GM18519 (cell line): ENCODE data around the gene GOLT1A.

Experiments used
- ATAC-seq: cut with Tn5 transposase; IDR thresholded peaks from one replicate; pipeline ENCODE4 v1.9.1; 2021; ENCODE audit warnings: mild to moderate bottlenecking, moderate library complexity; ENCODE audit not compliant: unreplicated experiment, low FRiP score

The GOLT1A gene

DNA sequence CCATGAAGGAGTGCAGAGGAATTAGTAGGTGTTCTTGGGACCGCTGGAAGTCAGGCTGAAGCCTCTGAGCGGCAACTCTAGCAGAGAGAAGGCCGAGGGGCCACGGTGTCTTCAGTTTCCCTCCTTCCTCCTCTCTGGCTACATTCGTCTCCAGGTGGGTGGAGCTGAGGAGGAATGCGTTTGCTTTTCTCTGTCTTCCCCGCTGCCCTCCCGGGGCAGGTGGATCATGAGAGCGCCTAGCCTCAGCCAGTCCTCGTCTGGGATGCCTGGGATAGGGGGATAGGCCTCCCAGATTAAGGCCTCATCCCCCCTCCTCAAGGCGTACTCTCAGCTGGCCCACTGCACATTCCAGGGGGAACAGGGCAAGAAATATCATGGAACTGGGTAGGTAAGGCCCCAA lies 7.5 kb upstream of the GOLT1A start:
- no peak for ATAC-seq

DNA sequence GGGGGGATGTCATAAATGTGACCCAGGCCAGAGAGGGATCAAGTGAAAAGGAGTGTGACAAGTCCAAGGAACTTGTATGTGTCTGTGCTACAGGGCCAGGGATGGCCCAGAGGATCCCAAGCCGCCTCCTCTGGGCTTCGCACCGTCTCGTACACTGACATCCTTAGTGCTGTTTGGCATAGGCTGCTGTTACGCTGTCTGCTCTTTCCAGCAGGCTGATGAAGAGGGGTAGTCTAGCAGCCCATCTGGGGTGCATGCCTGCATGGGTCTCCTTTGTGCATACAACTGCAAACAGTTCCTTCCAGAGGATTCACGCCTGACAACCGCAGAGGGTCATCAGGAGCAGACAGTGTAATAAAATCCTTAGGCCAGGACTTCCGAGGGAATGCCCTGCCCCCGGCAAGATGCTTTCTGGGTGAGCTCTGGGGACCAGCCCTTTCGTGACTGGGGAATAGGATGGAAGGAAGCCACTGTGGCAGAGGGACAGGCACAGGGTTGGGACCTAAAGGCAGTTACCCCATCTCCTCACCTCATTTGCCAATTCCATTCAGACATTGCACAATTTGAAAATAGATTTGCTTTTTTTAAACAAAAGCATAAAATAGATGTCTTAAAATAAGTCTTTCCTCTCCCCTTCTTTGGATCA lies 6.3 kb upstream of the GOLT1A start:
- no peak for ATAC-seq

- no peak for ATAC-seq
Measured at GRCh38 chr1:204218552-204218951, 4.8 kb upstream of the GOLT1A start.

- no peak for ATAC-seq
Measured at GRCh38 chr1:204217648-204218000, 3.8 kb upstream of the GOLT1A start.

GRCh38 chr1:204216880-204217647 lies 3.3 kb upstream of the GOLT1A start:
- ATAC-seq: no peak

GRCh38 chr1:204216236-204216635 lies 2.4 kb upstream of the GOLT1A start:
- ATAC-seq: no peak

- no peak for ATAC-seq
Measured at GRCh38 chr1:204212715-204213114, 1.1 kb downstream of the GOLT1A start.

DNA sequence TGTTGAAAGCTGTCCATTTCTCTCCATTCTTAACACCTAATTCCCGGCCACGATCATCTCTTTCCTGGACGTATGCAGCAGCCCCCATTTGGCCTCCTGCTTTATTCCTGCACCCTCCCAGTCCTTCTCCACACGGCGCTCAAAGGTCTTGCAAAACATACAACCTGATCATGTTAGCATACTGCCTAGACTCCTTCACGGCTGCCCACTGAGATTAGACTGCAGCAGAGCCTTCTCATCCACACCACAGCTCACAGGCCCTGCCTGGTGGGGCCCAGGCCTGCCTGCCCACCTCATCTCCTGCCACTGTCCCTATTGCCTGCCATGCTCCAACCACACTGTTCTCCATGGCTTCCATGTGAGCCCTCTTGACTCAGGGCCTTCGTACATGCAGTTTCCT lies 2.7 kb downstream of the GOLT1A start:
- no peak for ATAC-seq

- no peak for ATAC-seq
Measured at GRCh38 chr1:204207136-204207616, 6.6 kb downstream of the GOLT1A start.

- no peak for ATAC-seq
Measured at GRCh38 chr1:204206121-204206520, 7.7 kb downstream of the GOLT1A start.

DNA sequence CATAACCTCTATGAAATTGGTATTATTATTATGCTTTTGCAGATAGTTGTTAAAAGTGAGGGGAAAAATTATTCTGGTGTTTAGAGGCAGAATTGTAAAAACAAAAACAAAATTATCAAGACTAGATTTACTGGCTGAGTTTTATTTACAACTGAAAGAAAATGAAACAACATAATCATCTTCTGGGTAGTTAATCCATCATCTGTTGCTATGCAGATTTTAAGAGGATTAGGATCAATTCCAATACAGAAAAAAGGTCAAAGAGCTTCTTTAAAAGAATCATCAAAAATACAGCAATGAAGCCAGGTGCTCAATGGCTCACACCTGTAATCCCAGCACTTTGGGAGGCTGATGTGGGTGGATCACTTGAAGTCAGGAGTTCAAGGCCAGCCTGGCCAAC lies 8.3 kb downstream of the GOLT1A start:
- no peak for ATAC-seq

- no peak for ATAC-seq
Measured at GRCh38 chr1:204204944-204205343, 8.8 kb downstream of the GOLT1A start.

- no peak for ATAC-seq
Measured at GRCh38 chr1:204203206-204203767, 10.5 kb downstream of the GOLT1A start.

DNA sequence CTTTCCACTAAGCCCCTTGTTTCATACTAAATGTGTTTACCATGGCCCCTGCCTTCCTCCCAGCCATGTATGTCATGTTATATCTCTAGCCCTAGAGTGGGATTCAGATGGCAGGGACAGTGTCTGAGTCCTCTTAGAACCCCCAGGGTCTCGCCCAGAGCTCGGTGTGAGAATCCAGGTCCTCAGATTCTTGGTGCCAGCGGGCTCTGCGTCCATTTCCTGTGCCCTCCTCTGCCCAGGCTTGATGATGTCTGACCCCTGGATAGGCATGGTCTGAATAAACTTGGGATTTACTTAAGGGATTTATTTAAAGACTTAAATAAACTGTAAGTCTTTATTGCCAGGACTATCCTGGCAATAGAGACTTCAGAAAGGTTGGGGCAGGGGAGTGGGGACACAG lies 11.3 kb downstream of the GOLT1A start:
- no peak for ATAC-seq

- no peak for ATAC-seq
Measured at GRCh38 chr1:204201348-204202040, 12.3 kb downstream of the GOLT1A start.

DNA sequence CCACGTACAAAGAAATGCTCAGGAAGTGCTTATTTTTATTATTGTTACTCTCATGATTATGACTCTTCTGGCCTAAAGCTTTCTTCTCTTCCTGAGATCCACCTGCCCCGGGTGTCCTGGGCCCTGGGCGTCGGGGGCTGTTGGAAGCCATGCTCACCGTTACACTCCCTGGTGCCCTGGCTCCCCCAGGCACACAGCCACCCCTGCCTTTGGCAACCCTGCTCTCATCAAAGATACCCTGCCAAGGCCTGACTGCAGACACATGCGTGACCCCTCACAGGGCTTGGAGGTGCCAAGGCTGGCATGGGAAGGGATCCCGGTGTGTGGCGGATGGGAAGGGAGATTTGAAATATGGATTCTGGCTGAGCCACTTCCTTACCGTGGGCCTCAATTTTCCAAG lies 14.2 kb downstream of the GOLT1A start:
- ATAC-seq: no peak

DNA sequence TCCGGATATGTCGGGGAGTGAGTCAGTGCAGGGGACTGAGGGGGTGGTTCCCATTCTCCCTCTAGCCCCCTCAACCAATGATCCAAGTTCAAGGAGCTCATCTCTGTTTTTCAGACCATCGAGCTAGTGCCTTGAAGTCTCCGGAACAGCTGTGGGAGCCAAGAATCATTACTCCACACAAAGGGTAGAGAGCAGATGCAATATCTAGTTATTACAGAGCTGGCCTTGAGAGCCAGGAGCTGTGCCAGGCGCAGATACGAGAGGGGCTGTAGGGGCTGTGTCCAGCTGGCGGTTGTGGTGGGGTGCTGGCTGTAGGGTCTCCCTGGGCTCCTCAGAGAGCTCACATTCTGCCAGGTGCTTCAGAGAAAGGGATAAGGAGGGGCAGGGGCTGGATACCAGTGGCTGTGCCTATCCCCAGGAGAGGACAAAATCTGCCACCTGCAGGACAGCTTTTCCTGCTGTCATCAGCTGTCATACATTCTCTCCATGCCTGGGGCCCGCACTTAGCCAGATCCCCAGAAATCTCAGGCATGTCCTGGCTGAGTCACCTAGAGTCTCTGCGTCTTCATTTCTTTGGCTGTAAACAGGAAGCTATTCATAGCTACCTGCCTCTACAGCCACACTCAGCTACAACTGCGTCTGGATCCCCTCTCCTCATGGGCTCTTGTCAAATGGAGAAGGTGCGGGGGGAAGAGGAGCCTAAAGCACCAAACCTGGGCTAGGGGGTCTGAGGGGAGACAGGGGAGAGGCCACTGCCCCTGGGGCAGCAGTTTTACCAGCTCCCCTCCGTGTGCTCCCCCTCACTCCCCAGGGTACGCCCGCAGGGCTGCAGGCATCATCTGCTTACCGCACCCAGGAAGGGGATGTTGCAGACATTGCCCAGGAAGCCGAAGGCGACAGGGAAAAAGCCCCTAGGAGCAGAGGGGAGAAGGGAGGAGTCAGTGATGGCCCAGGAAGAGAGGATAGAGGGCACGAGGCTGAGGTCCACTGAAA lies 15.1 kb downstream of the GOLT1A start:
- no peak for ATAC-seq

GRCh38 chr1:204197068-204197467 lies 16.7 kb downstream of the GOLT1A start:
- no peak for ATAC-seq

DNA sequence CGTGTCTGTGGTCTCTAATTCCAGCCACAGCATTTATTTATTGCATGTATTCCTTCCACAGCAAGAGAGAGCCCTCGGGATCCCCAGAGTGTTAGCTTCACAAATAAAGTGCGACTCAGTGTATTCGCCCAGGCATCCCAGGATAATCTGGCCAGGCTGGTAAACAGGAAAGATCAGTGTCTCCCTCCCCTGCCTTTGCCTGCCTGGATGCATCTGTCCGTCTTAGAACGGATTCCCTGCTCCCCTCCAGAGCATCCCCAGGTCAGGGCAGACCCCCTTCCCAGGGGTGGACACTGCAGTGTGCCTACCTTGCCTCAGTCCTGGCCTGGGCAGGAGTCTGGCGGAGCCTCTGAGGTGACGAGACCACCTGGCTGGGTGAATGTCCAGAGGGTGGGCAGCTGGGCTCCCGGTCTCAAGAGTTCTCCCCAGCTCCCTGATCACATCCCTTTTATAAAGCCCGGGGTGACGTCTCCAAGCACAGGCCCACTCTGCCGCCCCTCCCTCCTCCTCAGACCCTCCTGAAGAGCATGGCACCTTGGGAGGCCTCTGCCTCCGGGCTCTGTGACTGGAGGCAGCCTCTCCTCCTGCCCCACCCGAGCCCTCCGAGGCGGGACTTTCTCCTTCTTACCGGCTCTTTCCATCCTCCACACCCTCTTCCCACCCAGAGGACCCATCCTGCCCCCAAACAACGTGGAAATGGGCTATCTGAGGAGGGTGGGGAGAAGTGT lies 17.6 kb downstream of the GOLT1A start, which contains the start of gene KISS1:
Gene KISS1, minus strand, starts transcription at position 424 of the 728 bp plus-strand sequence. CDS start 3,615 bp downstream, outside the sequence.
- no peak for ATAC-seq
